ENCODE results near the gene NPM3. TPM values are rescaled to one million over a fixed set of nuclear protein-coding genes. Genes with fewer than 3 reads are reported as not detected.
A peak's percentile ranks its signal among the peaks of the same experiment; 100 is the strongest.

NPM3 gene
- total RNA-seq, 1 donor: 64.8 TPM

DNA sequence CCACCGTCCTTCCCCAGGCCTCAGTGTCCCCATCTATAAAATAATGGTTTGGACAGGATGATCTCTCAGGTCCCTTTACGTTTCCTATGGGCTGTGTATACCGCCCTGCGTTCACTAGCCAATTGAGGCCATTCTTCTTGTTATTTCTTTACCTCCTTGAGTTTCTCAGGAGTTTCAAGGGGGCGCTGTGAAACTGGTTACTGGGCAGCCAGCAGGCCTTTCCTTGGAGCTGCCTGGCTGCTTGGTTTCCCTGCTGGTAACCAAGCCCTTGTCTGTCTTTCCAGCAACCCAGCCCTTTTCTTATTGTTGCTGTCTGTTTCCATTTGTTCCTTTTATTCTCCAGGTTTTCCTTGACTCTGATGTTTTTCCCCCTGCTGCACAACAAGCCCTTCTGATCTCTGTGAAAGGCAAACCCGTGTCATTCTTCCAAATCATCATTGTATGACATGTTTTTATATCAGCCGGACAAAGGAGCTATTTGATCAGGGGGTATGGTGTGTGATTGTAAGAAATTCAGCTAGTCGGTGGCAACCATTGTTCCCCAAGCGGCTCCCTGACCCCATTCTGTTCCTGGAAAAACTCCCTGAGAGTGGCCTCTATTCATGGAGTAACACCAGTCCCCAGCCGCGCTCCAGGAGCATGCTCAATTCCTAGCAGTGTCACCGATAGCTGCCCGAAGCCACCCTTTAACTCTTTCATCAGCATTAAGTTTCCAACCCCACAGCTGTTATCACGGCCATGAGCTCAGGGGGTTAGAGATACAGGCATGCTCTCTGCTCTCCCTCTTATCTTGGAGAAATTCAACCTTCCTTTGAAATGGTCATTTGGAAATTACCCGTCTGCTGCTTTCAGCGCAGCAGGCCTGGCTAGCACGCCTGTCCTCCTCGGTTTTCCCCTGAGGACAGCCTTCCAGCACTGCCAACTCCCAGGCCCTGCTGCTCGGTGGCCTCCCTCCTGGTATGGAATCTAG is 33.9 kb downstream of the NPM3 start:
- TF ChIP-seq, protein P1, sequence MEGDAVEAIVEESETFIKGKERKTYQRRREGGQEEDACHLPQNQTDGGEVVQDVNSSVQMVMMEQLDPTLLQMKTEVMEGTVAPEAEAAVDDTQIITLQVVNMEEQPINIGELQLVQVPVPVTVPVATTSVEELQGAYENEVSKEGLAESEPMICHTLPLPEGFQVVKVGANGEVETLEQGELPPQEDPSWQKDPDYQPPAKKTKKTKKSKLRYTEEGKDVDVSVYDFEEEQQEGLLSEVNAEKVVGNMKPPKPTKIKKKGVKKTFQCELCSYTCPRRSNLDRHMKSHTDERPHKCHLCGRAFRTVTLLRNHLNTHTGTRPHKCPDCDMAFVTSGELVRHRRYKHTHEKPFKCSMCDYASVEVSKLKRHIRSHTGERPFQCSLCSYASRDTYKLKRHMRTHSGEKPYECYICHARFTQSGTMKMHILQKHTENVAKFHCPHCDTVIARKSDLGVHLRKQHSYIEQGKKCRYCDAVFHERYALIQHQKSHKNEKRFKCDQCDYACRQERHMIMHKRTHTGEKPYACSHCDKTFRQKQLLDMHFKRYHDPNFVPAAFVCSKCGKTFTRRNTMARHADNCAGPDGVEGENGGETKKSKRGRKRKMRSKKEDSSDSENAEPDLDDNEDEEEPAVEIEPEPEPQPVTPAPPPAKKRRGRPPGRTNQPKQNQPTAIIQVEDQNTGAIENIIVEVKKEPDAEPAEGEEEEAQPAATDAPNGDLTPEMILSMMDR (IDR thresholded peaks at IDR 0.05; ENCODE audit: extremely low read depth, low read depth, low read length): no peak
- Histone ChIP-seq H3K4me3 (ENCODE audit: insufficient read depth, low read length) (no peak overlapping the region), H3K27me3 (ENCODE audit: insufficient read depth, low read length) (peaks cover 17% of the 10 kb centered on the region), H3K27ac (ENCODE audit: low read depth, low read length) (no peak overlapping the region), H2AFZ (ENCODE audit: low read length) (no peak overlapping the region), H3K4me1 (ENCODE audit: insufficient read depth, low read length) (no peaks in the 10 kb centered on the region), H3K36me3 (ENCODE audit: insufficient read depth, low read length) (no peaks in the 10 kb centered on the region), H3K79me2 (ENCODE audit: insufficient read depth, low read length) (no peaks in the 10 kb centered on the region), H3K4me2 (ENCODE audit: insufficient read depth, low read length) (no peak overlapping the region), H3K9me3 (ENCODE audit: low read depth, low read length) (no peaks in the 10 kb centered on the region), H4K20me1 (ENCODE audit: insufficient read depth, low read length) (no peaks in the 10 kb centered on the region)
- DNase-seq (ENCODE audit: insufficient read length, low spot score, missing footprints): peak; percentile 70

- no peak for DNase-seq (ENCODE audit: insufficient read length, low spot score, missing footprints)
- Histone ChIP-seq H3K27ac (ENCODE audit: low read depth, low read length) (no peak overlapping the region), H4K20me1 (ENCODE audit: insufficient read depth, low read length) (no peaks in the 10 kb centered on the region), H3K4me1 (ENCODE audit: insufficient read depth, low read length) (no peaks in the 10 kb centered on the region), H3K36me3 (ENCODE audit: insufficient read depth, low read length) (no peaks in the 10 kb centered on the region), H3K9me3 (ENCODE audit: low read depth, low read length) (no peaks in the 10 kb centered on the region), H3K27me3 (ENCODE audit: insufficient read depth, low read length) (peaks cover 12% of the 10 kb centered on the region), H3K4me3 (ENCODE audit: insufficient read depth, low read length) (no peak overlapping the region), H3K79me2 (ENCODE audit: insufficient read depth, low read length) (no peaks in the 10 kb centered on the region), H2AFZ (ENCODE audit: low read length) (no peak overlapping the region), H3K4me2 (ENCODE audit: insufficient read depth, low read length) (no peak overlapping the region)
- TF ChIP-seq, protein P1 (IDR thresholded peaks at IDR 0.05; ENCODE audit: extremely low read depth, low read depth, low read length): no peak
Observed at GRCh38 chr10:101748496-101748895, 34.8 kb downstream of the NPM3 start.

GRCh38 chr10:101745074-101745696 is 38.1 kb downstream of the NPM3 start:
- H3K4me2 ChIP-seq (ENCODE audit: insufficient read depth, low read length): no peak overlapping the region
- no peak overlapping the region for H3K4me3 ChIP-seq (ENCODE audit: insufficient read depth, low read length)
- no peak overlapping the region for H3K27ac ChIP-seq (ENCODE audit: low read depth, low read length)
- no peak overlapping the region for H2AFZ ChIP-seq (ENCODE audit: low read length)
- peaks cover 3% of the 10 kb centered on the region for H3K27me3 ChIP-seq (ENCODE audit: insufficient read depth, low read length)
- DNase-seq (ENCODE audit: insufficient read length, low spot score, missing footprints): no peak
- no peaks in the 10 kb centered on the region for H3K36me3 ChIP-seq (ENCODE audit: insufficient read depth, low read length)
- TF ChIP-seq, protein P1 (IDR thresholded peaks at IDR 0.05; ENCODE audit: extremely low read depth, low read depth, low read length): no peak
- no peaks in the 10 kb centered on the region for H3K79me2 ChIP-seq (ENCODE audit: insufficient read depth, low read length)
- H3K9me3 ChIP-seq (ENCODE audit: low read depth, low read length): no peaks in the 10 kb centered on the region
- no peaks in the 10 kb centered on the region for H4K20me1 ChIP-seq (ENCODE audit: insufficient read depth, low read length)
- H3K4me1 ChIP-seq (ENCODE audit: insufficient read depth, low read length): no peaks in the 10 kb centered on the region

GRCh38 chr10:101744267-101744666 is 39.0 kb downstream of the NPM3 start:
- no peak for DNase-seq (ENCODE audit: insufficient read length, low spot score, missing footprints)
- no peaks in the 10 kb centered on the region for H3K79me2 ChIP-seq (ENCODE audit: insufficient read depth, low read length)
- no peak overlapping the region for H3K27ac ChIP-seq (ENCODE audit: low read depth, low read length)
- H3K9me3 ChIP-seq (ENCODE audit: low read depth, low read length): no peaks in the 10 kb centered on the region
- no peak overlapping the region for H3K4me2 ChIP-seq (ENCODE audit: insufficient read depth, low read length)
- no peaks in the 10 kb centered on the region for H3K36me3 ChIP-seq (ENCODE audit: insufficient read depth, low read length)
- H4K20me1 ChIP-seq (ENCODE audit: insufficient read depth, low read length): no peaks in the 10 kb centered on the region
- H3K4me3 ChIP-seq (ENCODE audit: insufficient read depth, low read length): no peak overlapping the region
- H3K27me3 ChIP-seq (ENCODE audit: insufficient read depth, low read length): peaks cover 3% of the 10 kb centered on the region
- H2AFZ ChIP-seq (ENCODE audit: low read length): no peak overlapping the region
- no peaks in the 10 kb centered on the region for H3K4me1 ChIP-seq (ENCODE audit: insufficient read depth, low read length)
- TF ChIP-seq, protein P1 (IDR thresholded peaks at IDR 0.05; ENCODE audit: extremely low read depth, low read depth, low read length): no peak
